Midbrain (tissue), 1 donor: ENCODE measurements around the gene RAB1B.
A peak's percentile ranks its signal among the peaks of the same experiment; 100 is the strongest.

Experiments
- DNase-seq: peaks from one replicate; lab custom pipeline; 2025; lab: John Stamatoyannopoulos, UW

Gene RAB1B

GRCh38 chr11:66268244-66268951 is at the start of gene RAB1B:
Gene RAB1B (plus strand): TSS chr11:66268639. CDS start chr11:66268680, 41 bp downstream.
- peak; percentile 100 for DNase-seq

GRCh38 chr11:66218846-66219620 is 49.4 kb upstream of the RAB1B start:
- DNase-seq: no peak

GRCh38 chr11:66219846-66220565 is 48.4 kb upstream of the RAB1B start:
- no peak for DNase-seq

- DNase-seq: no peak
These were observed 47.9 kb upstream of the RAB1B start for GRCh38 chr11:66220566-66220935.

- no peak for DNase-seq
These were observed 47.4 kb upstream of the RAB1B start for GRCh38 chr11:66221012-66221411.

GRCh38 chr11:66221726-66222236 is 46.7 kb upstream of the RAB1B start:
- no peak for DNase-seq

GRCh38 chr11:66222358-66223149 is 45.9 kb upstream of the RAB1B start:
- peak; percentile 86 for DNase-seq

GRCh38 chr11:66224226-66224855 is 44.1 kb upstream of the RAB1B start:
- no peak for DNase-seq

- DNase-seq: no peak
These were observed 43.4 kb upstream of the RAB1B start for GRCh38 chr11:66225066-66225465.

- no peak for DNase-seq
These were observed 42.3 kb upstream of the RAB1B start for GRCh38 chr11:66226101-66226500.

- no peak for DNase-seq
These were observed 40.7 kb upstream of the RAB1B start for GRCh38 chr11:66227700-66228099.

GRCh38 chr11:66228521-66228920 is 39.9 kb upstream of the RAB1B start:
- no peak for DNase-seq

- DNase-seq: no peak
These were observed 38.3 kb upstream of the RAB1B start for GRCh38 chr11:66230156-66230555.

GRCh38 chr11:66230978-66231377 is 37.5 kb upstream of the RAB1B start:
- DNase-seq: no peak

GRCh38 chr11:66231561-66231960 is 36.9 kb upstream of the RAB1B start:
- DNase-seq: no peak

GRCh38 chr11:66232769-66233168 is 35.7 kb upstream of the RAB1B start:
- no peak for DNase-seq

- no peak for DNase-seq
These were observed 35.1 kb upstream of the RAB1B start for GRCh38 chr11:66233301-66233700.

GRCh38 chr11:66235141-66235540 is 33.3 kb upstream of the RAB1B start:
- DNase-seq: no peak

- DNase-seq: no peak
These were observed 30.6 kb upstream of the RAB1B start for GRCh38 chr11:66237867-66238266.

- DNase-seq: no peak
These were observed 29.5 kb upstream of the RAB1B start for GRCh38 chr11:66238786-66239413.

GRCh38 chr11:66239511-66239910 is 28.9 kb upstream of the RAB1B start:
- DNase-seq: no peak
